ENCODE results near the gene OAT. TPM values are rescaled to one million over a fixed set of nuclear protein-coding genes. Genes with fewer than 3 reads are reported as not detected.

The OAT gene
- total RNA-seq, 1 experiment from 2014 or later = 67.9 TPM

GRCh38 chr10:124392626-124393342, 25.9 kb downstream of the OAT start:
- H3K4me1 Mint-ChIP-seq = peaks cover 21 to 32% of the 10 kb centered on the region in 2 experiments
- no peak for DNase-seq

More at GRCh38 chr10:124392626-124393342, 25.9 kb downstream of the OAT start:
- Histone ChIP-seq H3K79me1 (ENCODE audit: insufficient read depth, low read depth, low read length, poor library complexity, severe bottlenecking) (no peaks in the 10 kb centered on the region), H3K27ac (ENCODE audit: insufficient read length, low read depth, low read length) (no peak overlapping the region), H3K18ac (ENCODE audit: insufficient read length, low read depth, low read length) (no peak overlapping the region), H3K14ac (ENCODE audit: insufficient read depth, low read length) (no peak overlapping the region), H3K79me2 (ENCODE audit: insufficient read depth, low read length) (no peaks in the 10 kb centered on the region), H3K4me1 (ENCODE audit: insufficient read depth, low read length) (peaks cover 2% of the 10 kb centered on the region; the same call in 1 of the 2 replicates), H2BK12ac (ENCODE audit: insufficient read length, low read depth, low read length) (no peak overlapping the region), H3K4ac (ENCODE audit: low read depth, low read length) (no peak overlapping the region), H2BK120ac (ENCODE audit: low read depth, low read length, poor library complexity, severe bottlenecking) (no peak overlapping the region), H3K23ac (ENCODE audit: insufficient read length, low read depth, low read length) (no peak overlapping the region), H3K9me3 (ENCODE audit: control insufficient read depth, low read depth, low read length) (no peaks in the 10 kb centered on the region), H3K27me3 (ENCODE audit: insufficient read depth, low read length) (no peaks in the 10 kb centered on the region), H2BK15ac (ENCODE audit: low read depth, low read length) (no peak overlapping the region), H2AFZ (ENCODE audit: low read length) (no peak overlapping the region), H3T11ph (ENCODE audit: low read length) (no peak overlapping the region), H3K56ac (ENCODE audit: insufficient read length, low read depth, low read length) (no peak overlapping the region), H2AK5ac (ENCODE audit: insufficient read length, low read length) (no peak overlapping the region), H3K9ac (ENCODE audit: extremely low read depth, insufficient read length, low read length) (no peak overlapping the region), H4K91ac (ENCODE audit: insufficient read length, low read depth, low read length) (no peak overlapping the region), H4K8ac (replicated peaks; ENCODE audit: insufficient read length, low read depth, low read length) (no peak overlapping the region), H2BK20ac (ENCODE audit: low read depth, low read length, poor library complexity, severe bottlenecking) (no peak overlapping the region), H4K5ac (ENCODE audit: insufficient read length, low read depth, low read length) (no peak overlapping the region), H3K4me2 (ENCODE audit: insufficient read depth, insufficient read length, low read length) (no peak overlapping the region), H3K23me2 (ENCODE audit: insufficient read length, low read depth, low read length, poor library complexity, severe bottlenecking) (peaks cover 4% of the 10 kb centered on the region), H2BK5ac (ENCODE audit: insufficient read length, low read length) (no peak overlapping the region), H4K20me1 (ENCODE audit: control insufficient read depth, insufficient read depth, insufficient read length) (no peaks in the 10 kb centered on the region)
- no CpG with 5 or more reads among the region's 11 CpGs for WGBS (ENCODE audit: extremely low coverage, insufficient read length, low lambda C conversion rate)
- Mint-ChIP-seq H3K36me3 (ENCODE audit: insufficient read depth in 1 of 3, low read depth in 3 of 3) (peaks cover 4 to 13% (median 6%) of the 10 kb centered on the region in 3 experiments; a peak in 5 of 7 replicates), H3K4me3 (no peak overlapping the region), H3K27me3 (ENCODE audit: low read depth) (peaks cover 11% of the 10 kb centered on the region), H3K27ac (peak overlapping the region in 1 of 3 experiments; percentile 31; a peak in 1 of 7 replicates), H3K9me3 (no peaks in the 10 kb centered on the region)
- TF ChIP-seq CTCF (conservative IDR thresholded peaks at IDR 0.05) = no peak
